ENCODE data around the gene KDM4B.

The KDM4B gene

GRCh38 chr19:5030822-5031221, 61.9 kb downstream of the KDM4B start:
- no peak for FAIRE-seq
- no peak for DNase-seq (ENCODE audit: insufficient read length, low spot score)

GRCh38 chr19:5031231-5032100, 62.6 kb downstream of the KDM4B start:
- DNase-seq (ENCODE audit: insufficient read length, low spot score) (peak; percentile 92), FAIRE-seq (no peak)

- DNase-seq (ENCODE audit: insufficient read length, low spot score) (no peak), FAIRE-seq (no peak)
These were observed 63.4 kb downstream of the KDM4B start for GRCh38 chr19:5032101-5032967.

- no peak for DNase-seq (ENCODE audit: insufficient read length, low spot score)
- no peak for FAIRE-seq
These were observed 66.3 kb downstream of the KDM4B start for GRCh38 chr19:5035105-5035761.

- FAIRE-seq (no peak), DNase-seq (ENCODE audit: insufficient read length, low spot score) (no peak)
These were observed 67.1 kb downstream of the KDM4B start for GRCh38 chr19:5035793-5036697.

GRCh38 chr19:5036698-5037563, 68.0 kb downstream of the KDM4B start:
- FAIRE-seq (no peak), DNase-seq (ENCODE audit: insufficient read length, low spot score) (no peak)

- no peak for FAIRE-seq
- DNase-seq (ENCODE audit: insufficient read length, low spot score) = no peak
These were observed 69.0 kb downstream of the KDM4B start for GRCh38 chr19:5037936-5038335.

- DNase-seq (ENCODE audit: insufficient read length, low spot score) (peak; percentile 27), FAIRE-seq (no peak)
These were observed 69.8 kb downstream of the KDM4B start for GRCh38 chr19:5038631-5039271.

- FAIRE-seq (peak; percentile 62), DNase-seq (ENCODE audit: insufficient read length, low spot score) (no peak)
These were observed 71.0 kb downstream of the KDM4B start for GRCh38 chr19:5039642-5040543.

GRCh38 chr19:5040544-5041167, 71.7 kb downstream of the KDM4B start:
- FAIRE-seq (no peak), DNase-seq (ENCODE audit: insufficient read length, low spot score) (no peak)

GRCh38 chr19:5041168-5041912, 72.4 kb downstream of the KDM4B start:
- no peak for DNase-seq (ENCODE audit: insufficient read length, low spot score)
- no peak for FAIRE-seq

GRCh38 chr19:5041913-5042187, 72.9 kb downstream of the KDM4B start:
- no peak for FAIRE-seq

GRCh38 chr19:5042556-5042955, 73.6 kb downstream of the KDM4B start:
- DNase-seq (ENCODE audit: insufficient read length, low spot score) = no peak
- no peak for FAIRE-seq

More at GRCh38 chr19:5041913-5042187, 72.9 kb downstream of the KDM4B start:
- DNase-seq (ENCODE audit: insufficient read length, low spot score) = no peak

- no peak for FAIRE-seq
These were observed 76.1 kb downstream of the KDM4B start for GRCh38 chr19:5045029-5045428.

GRCh38 chr19:5045956-5046338, 77.0 kb downstream of the KDM4B start:
- DNase-seq (ENCODE audit: insufficient read length, low spot score) = no peak
- FAIRE-seq = no peak

More at GRCh38 chr19:5045029-5045428, 76.1 kb downstream of the KDM4B start:
- DNase-seq (ENCODE audit: insufficient read length, low spot score) = no peak

GRCh38 chr19:5046339-5047039, 77.6 kb downstream of the KDM4B start:
- FAIRE-seq (no peak), DNase-seq (ENCODE audit: insufficient read length, low spot score) (no peak)

Measured in HTR-8/SVneo (cell line).